ENCODE results near the gene ITGA1.

Gene ITGA1

GRCh38 chr5:52746539-52746938 is 41.2 kb upstream of the ITGA1 start:
- no peaks in the 10 kb centered on the region for H3K27me3 Mint-ChIP-seq (ENCODE audit: low read depth, poor library complexity)
- no peaks in the 10 kb centered on the region for H3K4me1 Mint-ChIP-seq
- H3K36me3 Mint-ChIP-seq (ENCODE audit: low read depth): no peaks in the 10 kb centered on the region
- H3K4me3 Mint-ChIP-seq: no peak overlapping the region
- no peaks in the 10 kb centered on the region for H3K9me3 Mint-ChIP-seq
- no peak for DNase-seq
- H3K27ac Mint-ChIP-seq: no peak overlapping the region
- TF ChIP-seq CTCF (IDR thresholded peaks at IDR 0.05): no peak

- TF ChIP-seq CTCF (IDR thresholded peaks at IDR 0.05): no peak
- Mint-ChIP-seq H3K4me3 (no peak overlapping the region), H3K9me3 (no peaks in the 10 kb centered on the region), H3K27ac (no peak overlapping the region), H3K27me3 (ENCODE audit: low read depth, poor library complexity) (no peaks in the 10 kb centered on the region), H3K4me1 (no peaks in the 10 kb centered on the region), H3K36me3 (ENCODE audit: low read depth) (no peaks in the 10 kb centered on the region)
- no peak for DNase-seq
Measured at GRCh38 chr5:52748590-52748989, 39.1 kb upstream of the ITGA1 start.

GRCh38 chr5:52749666-52750065 is 38.0 kb upstream of the ITGA1 start:
- no peaks in the 10 kb centered on the region for H3K4me1 Mint-ChIP-seq
- no peaks in the 10 kb centered on the region for H3K36me3 Mint-ChIP-seq (ENCODE audit: low read depth)
- H3K27me3 Mint-ChIP-seq (ENCODE audit: low read depth, poor library complexity): no peaks in the 10 kb centered on the region
- H3K9me3 Mint-ChIP-seq: no peaks in the 10 kb centered on the region
- no peak overlapping the region for H3K27ac Mint-ChIP-seq
- no peak overlapping the region for H3K4me3 Mint-ChIP-seq
- no peak for DNase-seq
- TF ChIP-seq CTCF (IDR thresholded peaks at IDR 0.05): no peak

GRCh38 chr5:52751137-52751536 is 36.6 kb upstream of the ITGA1 start:
- Mint-ChIP-seq H3K4me1 (no peaks in the 10 kb centered on the region), H3K4me3 (no peak overlapping the region), H3K36me3 (ENCODE audit: low read depth) (no peaks in the 10 kb centered on the region), H3K27me3 (ENCODE audit: low read depth, poor library complexity) (no peaks in the 10 kb centered on the region), H3K9me3 (no peaks in the 10 kb centered on the region), H3K27ac (no peak overlapping the region)
- no peak for TF ChIP-seq CTCF (IDR thresholded peaks at IDR 0.05)
- DNase-seq: no peak

- Mint-ChIP-seq H3K4me3 (no peak overlapping the region), H3K4me1 (no peaks in the 10 kb centered on the region), H3K27ac (no peak overlapping the region), H3K9me3 (no peaks in the 10 kb centered on the region), H3K27me3 (ENCODE audit: low read depth, poor library complexity) (no peaks in the 10 kb centered on the region), H3K36me3 (ENCODE audit: low read depth) (no peaks in the 10 kb centered on the region)
- TF ChIP-seq CTCF (IDR thresholded peaks at IDR 0.05): no peak
- no peak for DNase-seq
Measured at GRCh38 chr5:52754051-52754450, 33.7 kb upstream of the ITGA1 start.

GRCh38 chr5:52757527-52757926 is 30.2 kb upstream of the ITGA1 start:
- Mint-ChIP-seq H3K4me1 (no peaks in the 10 kb centered on the region), H3K36me3 (ENCODE audit: low read depth) (no peaks in the 10 kb centered on the region), H3K27ac (no peak overlapping the region), H3K27me3 (ENCODE audit: low read depth, poor library complexity) (peaks cover 4% of the 10 kb centered on the region), H3K4me3 (no peak overlapping the region), H3K9me3 (no peaks in the 10 kb centered on the region)
- TF ChIP-seq CTCF (IDR thresholded peaks at IDR 0.05): no peak
- no peak for DNase-seq

Data from nephron progenitor cell (in vitro differentiated cells).